ENCODE results near the gene TMEM272. TPM values are rescaled to one million over a fixed set of nuclear protein-coding genes. Genes with fewer than 3 reads are reported as not detected.

The TMEM272 gene
- total and polyA plus RNA-seq, 2 experiments from 2014 or later: 0.11 to 0.76 TPM

DNA sequence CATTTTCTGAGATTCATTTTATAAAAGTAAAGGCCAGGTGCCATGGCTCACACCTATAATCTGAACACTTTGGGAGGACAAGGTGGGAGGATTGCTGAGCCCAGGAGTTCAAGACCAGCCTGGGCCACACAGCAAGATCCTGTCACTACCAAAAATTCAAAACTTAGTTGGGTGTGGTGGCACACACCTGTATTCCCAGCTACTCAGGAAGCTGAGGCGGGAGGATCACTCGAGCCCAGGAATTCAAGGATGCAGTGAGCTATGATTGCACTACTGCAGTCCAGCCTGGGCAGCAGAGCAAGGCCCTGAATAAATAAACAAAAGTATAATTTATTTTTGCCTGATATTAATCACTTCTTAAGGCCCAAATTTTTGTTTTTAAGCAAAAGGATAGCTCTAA lies 81.5 kb downstream of the TMEM272 start:
- Mint-ChIP-seq H3K36me3 (ENCODE audit: low read depth) (peaks cover 37% of the 10 kb centered on the region), H3K27ac (no peak overlapping the region), H3K27me3 (ENCODE audit: insufficient read depth, low read depth, poor library complexity) (peaks cover 9% of the 10 kb centered on the region), H3K9me3 (no peaks in the 10 kb centered on the region), H3K4me3 (no peak overlapping the region), H3K4me1 (peaks cover 19% of the 10 kb centered on the region)
- Histone ChIP-seq H3K27ac (ENCODE audit: low read depth) (no peak overlapping the region), H3K4me3 (no peak overlapping the region), H3K4me2 (no peak overlapping the region), H3K27me3 (ENCODE audit: insufficient read depth) (no peaks in the 10 kb centered on the region), H3K79me2 (replicated peaks; ENCODE audit: insufficient read depth) (no peaks in the 10 kb centered on the region), H4K20me1 (replicated peaks; ENCODE audit: insufficient read depth) (no peaks in the 10 kb centered on the region; the same call in none of the 2 replicates), H3K9me2 (ENCODE audit: insufficient read depth) (no peaks in the 10 kb centered on the region), H3K36me3 (ENCODE audit: insufficient read depth) (peaks cover 11% of the 10 kb centered on the region; the same call in 1 of the 2 replicates), H3K4me1 (ENCODE audit: insufficient read depth) (peaks cover 6% of the 10 kb centered on the region), H2AFZ (no peak overlapping the region), H3F3A (replicated peaks; ENCODE audit: low read depth) (peaks cover 3% of the 10 kb centered on the region; the same call in 1 of the 2 replicates)
- TF ChIP-seq REST (IDR thresholded peaks at IDR 0.05; ENCODE audit: unreplicated experiment) (no peak), EZH2phosphoT487 (IDR thresholded peaks at IDR 0.05; ENCODE audit: unreplicated experiment) (no peak), CREB1 (CRISPR knock-in tag; IDR thresholded peaks at IDR 0.05; ENCODE audit: low read depth) (no peak), POLR2AphosphoS5 (IDR thresholded peaks at IDR 0.05; ENCODE audit: low read depth) (no peak), EZH2 (IDR thresholded peaks at IDR 0.05; ENCODE audit: low read depth, unreplicated experiment) (no peak)
- TF ChIP-seq, protein P1, sequence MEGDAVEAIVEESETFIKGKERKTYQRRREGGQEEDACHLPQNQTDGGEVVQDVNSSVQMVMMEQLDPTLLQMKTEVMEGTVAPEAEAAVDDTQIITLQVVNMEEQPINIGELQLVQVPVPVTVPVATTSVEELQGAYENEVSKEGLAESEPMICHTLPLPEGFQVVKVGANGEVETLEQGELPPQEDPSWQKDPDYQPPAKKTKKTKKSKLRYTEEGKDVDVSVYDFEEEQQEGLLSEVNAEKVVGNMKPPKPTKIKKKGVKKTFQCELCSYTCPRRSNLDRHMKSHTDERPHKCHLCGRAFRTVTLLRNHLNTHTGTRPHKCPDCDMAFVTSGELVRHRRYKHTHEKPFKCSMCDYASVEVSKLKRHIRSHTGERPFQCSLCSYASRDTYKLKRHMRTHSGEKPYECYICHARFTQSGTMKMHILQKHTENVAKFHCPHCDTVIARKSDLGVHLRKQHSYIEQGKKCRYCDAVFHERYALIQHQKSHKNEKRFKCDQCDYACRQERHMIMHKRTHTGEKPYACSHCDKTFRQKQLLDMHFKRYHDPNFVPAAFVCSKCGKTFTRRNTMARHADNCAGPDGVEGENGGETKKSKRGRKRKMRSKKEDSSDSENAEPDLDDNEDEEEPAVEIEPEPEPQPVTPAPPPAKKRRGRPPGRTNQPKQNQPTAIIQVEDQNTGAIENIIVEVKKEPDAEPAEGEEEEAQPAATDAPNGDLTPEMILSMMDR (conservative IDR thresholded peaks at IDR 0.05; ENCODE audit: low read depth in 2 of 2): no peak
- TF ChIP-seq, protein P2, sequence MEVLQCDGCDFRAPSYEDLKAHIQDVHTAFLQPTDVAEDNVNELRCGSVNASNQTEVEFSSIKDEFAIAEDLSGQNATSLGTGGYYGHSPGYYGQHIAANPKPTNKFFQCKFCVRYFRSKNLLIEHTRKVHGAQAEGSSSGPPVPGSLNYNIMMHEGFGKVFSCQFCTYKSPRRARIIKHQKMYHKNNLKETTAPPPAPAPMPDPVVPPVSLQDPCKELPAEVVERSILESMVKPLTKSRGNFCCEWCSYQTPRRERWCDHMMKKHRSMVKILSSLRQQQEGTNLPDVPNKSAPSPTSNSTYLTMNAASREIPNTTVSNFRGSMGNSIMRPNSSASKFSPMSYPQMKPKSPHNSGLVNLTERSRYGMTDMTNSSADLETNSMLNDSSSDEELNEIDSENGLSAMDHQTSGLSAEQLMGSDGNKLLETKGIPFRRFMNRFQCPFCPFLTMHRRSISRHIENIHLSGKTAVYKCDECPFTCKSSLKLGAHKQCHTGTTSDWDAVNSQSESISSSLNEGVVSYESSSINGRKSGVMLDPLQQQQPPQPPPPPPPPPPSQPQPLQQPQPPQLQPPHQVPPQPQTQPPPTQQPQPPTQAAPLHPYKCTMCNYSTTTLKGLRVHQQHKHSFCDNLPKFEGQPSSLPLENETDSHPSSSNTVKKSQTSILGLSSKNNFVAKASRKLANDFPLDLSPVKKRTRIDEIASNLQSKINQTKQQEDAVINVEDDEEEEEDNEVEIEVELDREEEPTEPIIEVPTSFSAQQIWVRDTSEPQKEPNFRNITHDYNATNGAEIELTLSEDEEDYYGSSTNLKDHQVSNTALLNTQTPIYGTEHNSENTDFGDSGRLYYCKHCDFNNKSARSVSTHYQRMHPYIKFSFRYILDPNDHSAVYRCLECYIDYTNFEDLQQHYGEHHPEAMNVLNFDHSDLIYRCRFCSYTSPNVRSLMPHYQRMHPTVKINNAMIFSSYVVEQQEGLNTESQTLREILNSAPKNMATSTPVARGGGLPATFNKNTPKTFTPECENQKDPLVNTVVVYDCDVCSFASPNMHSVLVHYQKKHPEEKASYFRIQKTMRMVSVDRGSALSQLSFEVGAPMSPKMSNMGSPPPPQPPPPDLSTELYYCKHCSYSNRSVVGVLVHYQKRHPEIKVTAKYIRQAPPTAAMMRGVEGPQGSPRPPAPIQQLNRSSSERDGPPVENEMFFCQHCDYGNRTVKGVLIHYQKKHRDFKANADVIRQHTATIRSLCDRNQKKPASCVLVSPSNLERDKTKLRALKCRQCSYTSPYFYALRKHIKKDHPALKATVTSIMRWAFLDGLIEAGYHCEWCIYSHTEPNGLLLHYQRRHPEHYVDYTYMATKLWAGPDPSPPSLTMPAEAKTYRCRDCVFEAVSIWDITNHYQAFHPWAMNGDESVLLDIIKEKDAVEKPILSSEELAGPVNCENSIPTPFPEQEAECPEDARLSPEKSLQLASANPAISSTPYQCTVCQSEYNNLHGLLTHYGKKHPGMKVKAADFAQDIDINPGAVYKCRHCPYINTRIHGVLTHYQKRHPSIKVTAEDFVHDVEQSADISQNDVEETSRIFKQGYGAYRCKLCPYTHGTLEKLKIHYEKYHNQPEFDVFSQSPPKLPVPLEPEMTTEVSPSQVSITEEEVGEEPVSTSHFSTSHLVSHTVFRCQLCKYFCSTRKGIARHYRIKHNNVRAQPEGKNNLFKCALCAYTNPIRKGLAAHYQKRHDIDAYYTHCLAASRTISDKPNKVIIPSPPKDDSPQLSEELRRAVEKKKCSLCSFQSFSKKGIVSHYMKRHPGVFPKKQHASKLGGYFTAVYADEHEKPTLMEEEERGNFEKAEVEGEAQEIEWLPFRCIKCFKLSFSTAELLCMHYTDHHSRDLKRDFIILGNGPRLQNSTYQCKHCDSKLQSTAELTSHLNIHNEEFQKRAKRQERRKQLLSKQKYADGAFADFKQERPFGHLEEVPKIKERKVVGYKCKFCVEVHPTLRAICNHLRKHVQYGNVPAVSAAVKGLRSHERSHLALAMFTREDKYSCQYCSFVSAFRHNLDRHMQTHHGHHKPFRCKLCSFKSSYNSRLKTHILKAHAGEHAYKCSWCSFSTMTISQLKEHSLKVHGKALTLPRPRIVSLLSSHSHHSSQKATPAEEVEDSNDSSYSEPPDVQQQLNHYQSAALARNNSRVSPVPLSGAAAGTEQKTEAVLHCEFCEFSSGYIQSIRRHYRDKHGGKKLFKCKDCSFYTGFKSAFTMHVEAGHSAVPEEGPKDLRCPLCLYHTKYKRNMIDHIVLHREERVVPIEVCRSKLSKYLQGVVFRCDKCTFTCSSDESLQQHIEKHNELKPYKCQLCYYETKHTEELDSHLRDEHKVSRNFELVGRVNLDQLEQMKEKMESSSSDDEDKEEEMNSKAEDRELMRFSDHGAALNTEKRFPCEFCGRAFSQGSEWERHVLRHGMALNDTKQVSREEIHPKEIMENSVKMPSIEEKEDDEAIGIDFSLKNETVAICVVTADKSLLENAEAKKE (CRISPR knock-in tag; IDR thresholded peaks at IDR 0.05): no peak
- no peak for ATAC-seq
- DNase-seq (ENCODE audit: low spot score): no peak

Data from GM23338 (cell line).